HL-60 (cell line): Measurements from ENCODE around the gene TINAGL1.

ENCODE experiments used
- GABPA ChIP-seq: IDR thresholded peaks from 2 replicates; pipeline ENCODE4 v1.6.1; 2012; ENCODE audit warnings: low read depth
- POLR2AphosphoS5 ChIP-seq: IDR thresholded peaks from 2 replicates; pipeline ENCODE4 v1.6.1; 2012; ENCODE audit warnings: low read depth
- REST ChIP-seq: IDR thresholded peaks from 2 replicates; pipeline ENCODE4 v1.6.1; 2012; ENCODE audit warnings: low read depth; ENCODE audit not compliant: insufficient replicate concordance
- SPI1 ChIP-seq: IDR thresholded peaks from 2 replicates; pipeline ENCODE4 v1.6.1; 2012; ENCODE audit warnings: low read depth, mild to moderate bottlenecking, borderline replicate concordance
- TF ChIP-seq, protein P1 (sequence below): IDR thresholded peaks from one replicate; pipeline ENCODE4 v1.5.1; 2011; ENCODE audit warnings: low read length, control low read depth, inconsistent platforms; ENCODE audit not compliant: insufficient read depth

- TF ChIP-seq, protein P1, sequence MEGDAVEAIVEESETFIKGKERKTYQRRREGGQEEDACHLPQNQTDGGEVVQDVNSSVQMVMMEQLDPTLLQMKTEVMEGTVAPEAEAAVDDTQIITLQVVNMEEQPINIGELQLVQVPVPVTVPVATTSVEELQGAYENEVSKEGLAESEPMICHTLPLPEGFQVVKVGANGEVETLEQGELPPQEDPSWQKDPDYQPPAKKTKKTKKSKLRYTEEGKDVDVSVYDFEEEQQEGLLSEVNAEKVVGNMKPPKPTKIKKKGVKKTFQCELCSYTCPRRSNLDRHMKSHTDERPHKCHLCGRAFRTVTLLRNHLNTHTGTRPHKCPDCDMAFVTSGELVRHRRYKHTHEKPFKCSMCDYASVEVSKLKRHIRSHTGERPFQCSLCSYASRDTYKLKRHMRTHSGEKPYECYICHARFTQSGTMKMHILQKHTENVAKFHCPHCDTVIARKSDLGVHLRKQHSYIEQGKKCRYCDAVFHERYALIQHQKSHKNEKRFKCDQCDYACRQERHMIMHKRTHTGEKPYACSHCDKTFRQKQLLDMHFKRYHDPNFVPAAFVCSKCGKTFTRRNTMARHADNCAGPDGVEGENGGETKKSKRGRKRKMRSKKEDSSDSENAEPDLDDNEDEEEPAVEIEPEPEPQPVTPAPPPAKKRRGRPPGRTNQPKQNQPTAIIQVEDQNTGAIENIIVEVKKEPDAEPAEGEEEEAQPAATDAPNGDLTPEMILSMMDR, result no peak
- no peak for TF ChIP-seq POLR2AphosphoS5
- no peak for TF ChIP-seq GABPA
- TF ChIP-seq SPI1, result no peak
- no peak for TF ChIP-seq REST
Observed at GRCh38 chr1:31531177-31531999, 44.9 kb upstream of the TINAGL1 start.
